PFSK-1 (cell line): ENCODE data around the gene WDR77.

ENCODE experiments used
- FOXP2 ChIP-seq: optimal IDR thresholded peaks from 2 replicates; pipeline ENCODE3; 2011; ENCODE audit warnings: borderline replicate concordance, control low read depth, inconsistent platforms; ENCODE audit not compliant: insufficient read depth; ENCODE audit errors: extremely low read length, extremely low read depth
- POLR2AphosphoS5 ChIP-seq: IDR thresholded peaks from 2 replicates; pipeline ENCODE4 v1.6.1; 2012; ENCODE audit warnings: low read depth, mild to moderate bottlenecking, control low read depth, low read length, moderate library complexity
- REST ChIP-seq, 2 experiments: IDR thresholded peaks; 2 replicates each; pipeline versions ENCODE4 v1.6.1 to v1.8.0; 2011 to 2012; ENCODE audit warnings: low read depth in 2 of 2, low read length in 2 of 2, control low read depth in 1 of 2, inconsistent platforms in 1 of 2, mild to moderate bottlenecking in 1 of 2, moderate library complexity in 1 of 2; ENCODE audit not compliant: insufficient read depth in 1 of 2
- SIN3A ChIP-seq: IDR thresholded peaks from 2 replicates; pipeline ENCODE4 v1.6.1; 2012; ENCODE audit warnings: mild to moderate bottlenecking, low read length, moderate library complexity, borderline replicate concordance; ENCODE audit not compliant: insufficient read depth
- TAF1 ChIP-seq: IDR thresholded peaks from 2 replicates; pipeline ENCODE4 v1.6.1; 2012; ENCODE audit warnings: low read length, control low read depth, borderline replicate concordance; ENCODE audit not compliant: insufficient read depth

The WDR77 gene

DNA sequence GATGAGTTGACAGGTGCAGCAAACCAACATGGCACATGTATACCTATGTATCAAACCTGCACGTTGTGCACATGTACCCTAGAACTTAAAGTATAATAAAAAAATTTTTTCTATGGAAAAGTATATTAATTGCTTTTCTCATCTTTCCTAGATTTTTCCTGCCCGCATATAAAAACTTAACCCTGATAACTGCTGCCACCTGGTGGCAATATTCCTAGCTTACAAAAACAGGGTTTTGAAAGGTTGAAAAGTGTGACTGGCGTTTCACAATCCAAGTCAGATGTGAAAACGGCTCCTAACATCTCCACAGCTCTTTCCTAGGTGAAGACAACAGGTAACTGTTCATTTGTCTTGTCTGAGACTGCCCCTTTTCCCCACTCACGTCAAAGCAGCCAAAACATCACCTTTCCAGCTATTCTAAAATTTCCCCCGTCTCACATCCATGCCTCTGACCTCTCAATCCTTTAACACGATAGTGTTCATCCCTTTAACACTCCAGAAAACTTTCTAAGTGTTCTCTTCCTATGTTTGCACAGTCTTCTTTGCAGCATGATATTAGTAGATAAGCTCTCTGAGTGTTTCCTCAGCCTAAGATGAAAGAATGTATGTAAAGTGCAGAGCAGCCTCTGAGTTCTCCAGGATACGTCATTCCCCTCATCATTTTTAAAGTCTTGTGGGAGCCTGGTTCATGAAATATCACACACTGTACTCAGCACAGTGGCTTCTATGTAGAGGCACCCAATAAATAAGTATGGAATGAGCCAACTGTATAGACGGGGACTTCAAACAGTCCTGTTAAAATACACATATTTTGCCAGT lies 49.1 kb downstream of the WDR77 start:
- TF ChIP-seq POLR2AphosphoS5 = no peak
- TF ChIP-seq TAF1 = no peak
- TF ChIP-seq FOXP2 = no peak

GRCh38 chr1:111392460-111392945 lies 56.6 kb downstream of the WDR77 start:
- no peak for TF ChIP-seq POLR2AphosphoS5
- TF ChIP-seq TAF1 = no peak
- no peak for TF ChIP-seq REST (IDR thresholded peaks at IDR 0.05; ENCODE audit: insufficient read depth in 1 of 2, low read depth in 2 of 2, low read length in 2 of 2)
- no peak for TF ChIP-seq SIN3A
- no peak for TF ChIP-seq FOXP2

DNA sequence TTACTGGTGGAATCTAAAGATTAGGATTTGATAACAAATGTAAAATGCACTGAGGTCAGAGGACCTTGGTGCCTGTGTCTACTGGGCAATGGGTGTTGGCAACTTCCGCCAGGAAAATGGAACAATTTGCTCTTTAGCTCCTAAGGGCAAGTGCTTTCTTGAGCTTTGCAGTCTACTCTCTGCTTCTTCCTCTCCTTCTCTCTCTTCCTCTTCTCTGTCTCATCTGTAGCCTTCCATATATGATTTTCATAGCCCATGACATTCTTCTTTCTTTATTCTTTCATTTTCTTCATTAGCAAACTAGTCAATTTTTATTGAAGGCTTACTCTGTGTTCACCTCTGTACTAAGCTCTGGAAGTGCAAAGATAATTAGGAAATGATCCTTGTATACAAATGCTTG lies 57.0 kb downstream of the WDR77 start:
- TF ChIP-seq TAF1 (no peak), FOXP2 (no peak), POLR2AphosphoS5 (no peak), REST (IDR thresholded peaks at IDR 0.05; ENCODE audit: insufficient read depth in 1 of 2, low read depth in 2 of 2, low read length in 2 of 2) (no peak), SIN3A (no peak)
